ENCODE results near the gene DNAJC12. TPM values are rescaled to one million over a fixed set of nuclear protein-coding genes. Genes with fewer than 3 reads are reported as not detected.
"Not testable (repeated sequence)": the region's sequence is repeated elsewhere in the genome, so short reads cannot be mapped to it uniquely, and the experiment has no call there.

DNAJC12 gene
- total RNA-seq, 4 donors from 2014 or later = 1.3 to 5.2 (median 2.6) TPM

- ATAC-seq (ENCODE audit: low FRiP score) = no peak
- DNase-seq (ENCODE audit: low spot score) = no peak
- no peak for TF ChIP-seq CTCF (IDR thresholded peaks at IDR 0.05)
These were observed 2.0 kb upstream of the DNAJC12 start for GRCh38 chr10:67839951-67840350.

- DNase-seq (ENCODE audit: low spot score); ATAC-seq (ENCODE audit: low FRiP score): not testable (repeated sequence)
These were observed 1.5 kb upstream of the DNAJC12 start for GRCh38 chr10:67839511-67839910.

- no peak for TF ChIP-seq CTCF (IDR thresholded peaks at IDR 0.05)
- no peak for DNase-seq (ENCODE audit: low spot score)
- ATAC-seq (ENCODE audit: low FRiP score) = no peak
These were observed 1.0 kb downstream of the DNAJC12 start for GRCh38 chr10:67836972-67837371.

- DNase-seq (ENCODE audit: low spot score) = no peak
- ATAC-seq (ENCODE audit: low FRiP score) = no peak
- no peak for TF ChIP-seq CTCF (IDR thresholded peaks at IDR 0.05)
These were observed 1.5 kb downstream of the DNAJC12 start for GRCh38 chr10:67836488-67836887.

- not testable (repeated sequence) for DNase-seq (ENCODE audit: low spot score); ATAC-seq (ENCODE audit: low FRiP score)
These were observed 2.2 kb downstream of the DNAJC12 start for GRCh38 chr10:67835541-67836394.

GRCh38 chr10:67834375-67834774 is 3.6 kb downstream of the DNAJC12 start:
- no peak for TF ChIP-seq CTCF (IDR thresholded peaks at IDR 0.05)
- DNase-seq (ENCODE audit: low spot score) = no peak

GRCh38 chr10:67827811-67828210 is 10.2 kb downstream of the DNAJC12 start:
- no peak for DNase-seq (ENCODE audit: low spot score)
- no peak for TF ChIP-seq CTCF (IDR thresholded peaks at IDR 0.05)
- no peak for ATAC-seq (ENCODE audit: low FRiP score)

More at GRCh38 chr10:67834375-67834774, 3.6 kb downstream of the DNAJC12 start:
- ATAC-seq (ENCODE audit: low FRiP score) = no peak

- no peak for DNase-seq (ENCODE audit: low spot score)
- TF ChIP-seq CTCF (IDR thresholded peaks at IDR 0.05) = no peak
- no peak for ATAC-seq (ENCODE audit: low FRiP score)
These were observed 18.2 kb downstream of the DNAJC12 start for GRCh38 chr10:67819768-67820204.

All from omental fat pad (tissue), 4 donors.